IMR-90 (cell line): Measurements from ENCODE around the gene UBE2K. TPM values are rescaled to one million over a fixed set of nuclear protein-coding genes. Genes with fewer than 3 reads are reported as not detected.
"Not testable (repeated sequence)": the region's sequence is repeated elsewhere in the genome, so short reads cannot be mapped to it uniquely, and the experiment has no call there.

Experiments used
- ATAC-seq: fragments of 200-7000 bp; cut with Tn5 transposase; 2 replicates; pipeline ENCODE4 v1.9.1; 2020; ENCODE audit warnings: low read depth, mild to moderate bottlenecking, moderate library complexity
- BruUV-seq: library from RNA; stranded (reverse); fragments of 400-500 nt; replicated peaks from 2 replicates; lab custom pipeline; 2021; lab: Mats Ljungman, UMichigan
- CTCF ChIA-PET: fragments of 300-600 bp; formaldehyde crosslinking; extraction: SDS; loops from one replicate; lab custom pipeline; 2021; ENCODE audit warnings: antibody characterized with exemption; lab: Yijun Ruan, JAX
- POLR2A ChIA-PET: fragments of 300-600 bp; sonication (Branson Sonifier 250); formaldehyde crosslinking; loops from one replicate; lab custom pipeline; 2022; ENCODE audit warnings: antibody characterized with exemption; ENCODE audit not compliant: unreplicated experiment; lab: Charles Lee
- DNase-seq: peaks from one replicate; pipeline ENCODE4 v3.0.0; 2013
- H2AFZ ChIP-seq: replicated peaks from 2 replicates; pipeline ENCODE3; 2013; ENCODE audit warnings: low read length, mild to moderate bottlenecking; ENCODE audit not compliant: poor library complexity
- H2AK5ac ChIP-seq: 2 replicates; pipeline ENCODE4 v1.6.1; 2013; ENCODE audit warnings: low read depth, low read length, inconsistent platforms
- H2AK9ac ChIP-seq: replicated peaks from 2 replicates; pipeline ENCODE3; 2013; ENCODE audit warnings: mild to moderate bottlenecking, low read depth, low read length, moderate library complexity; ENCODE audit not compliant: poor library complexity
- H2BK120ac ChIP-seq: 2 replicates; pipeline ENCODE4 v1.6.1; 2013; ENCODE audit warnings: low read depth, low read length, inconsistent platforms
- H2BK15ac ChIP-seq: 3 replicates; pipeline ENCODE4 v1.6.1; 2013; ENCODE audit warnings: low read depth, low read length, inconsistent platforms
- H2BK20ac ChIP-seq: 2 replicates; pipeline ENCODE4 v1.6.1; 2013; ENCODE audit warnings: low read depth, mild to moderate bottlenecking, inconsistent platforms, low read length, moderate library complexity
- H2BK5ac ChIP-seq: 2 replicates; pipeline ENCODE4 v1.6.1; 2013; ENCODE audit warnings: mild to moderate bottlenecking, low read depth, low read length, inconsistent platforms; ENCODE audit not compliant: poor library complexity, severe bottlenecking
- H3K14ac ChIP-seq: replicated peaks from 2 replicates; pipeline ENCODE4 v1.6.1; 2013; ENCODE audit warnings: low read depth, low read length, inconsistent platforms
- H3K18ac ChIP-seq: 2 replicates; pipeline ENCODE4 v1.6.1; 2013; ENCODE audit warnings: low read depth, low read length, control low read depth
- H3K23ac ChIP-seq: 2 replicates; pipeline ENCODE4 v1.6.1; 2013; ENCODE audit warnings: low read depth, low read length, inconsistent platforms
- H3K27ac ChIP-seq: 2 replicates; pipeline ENCODE4 v1.5.1; 2013; ENCODE audit warnings: mild to moderate bottlenecking, control low read depth, low read length; ENCODE audit not compliant: insufficient read depth
- H3K27me3 ChIP-seq: 2 replicates; pipeline ENCODE4 v1.6.1; 2013; ENCODE audit warnings: low read length; ENCODE audit not compliant: control insufficient read depth, insufficient read depth
- H3K36me3 ChIP-seq: 2 replicates; pipeline ENCODE4 v1.6.1; 2013; ENCODE audit warnings: low read length, mixed read lengths; ENCODE audit not compliant: control insufficient read depth, insufficient read depth
- H3K4ac ChIP-seq: 2 replicates; pipeline ENCODE4 v1.6.1; 2013; ENCODE audit warnings: low read depth, low read length, inconsistent platforms
- H3K4me1 ChIP-seq: 2 replicates; pipeline ENCODE4 v1.6.1; 2013; ENCODE audit warnings: low read length, mixed read lengths; ENCODE audit not compliant: control insufficient read depth, insufficient read depth
- H3K4me2 ChIP-seq: 2 replicates; pipeline ENCODE4 v1.6.1; 2013; ENCODE audit warnings: low read depth, mild to moderate bottlenecking, control low read depth, low read length, moderate library complexity
- H3K4me3 ChIP-seq: 2 replicates; pipeline ENCODE4 v1.5.1; 2013; ENCODE audit warnings: low read depth, mild to moderate bottlenecking, control low read depth, low read length, moderate library complexity; ENCODE audit not compliant: insufficient read depth
- H3K56ac ChIP-seq: 2 replicates; pipeline ENCODE4 v1.6.1; 2013; ENCODE audit warnings: low read length, inconsistent platforms; ENCODE audit not compliant: insufficient read depth; ENCODE audit errors: extremely low read depth
- H3K79me1 ChIP-seq, 2 experiments: 2 replicates each; pipeline ENCODE4 v1.6.1; 2013; ENCODE audit warnings: low read length in 2 of 2, inconsistent platforms in 1 of 2, low read depth in 1 of 2
- H3K9ac ChIP-seq: 2 replicates; pipeline ENCODE4 v1.6.1; 2013; ENCODE audit warnings: low read depth, low read length, control low read depth
- H3K9me1 ChIP-seq: 2 replicates; pipeline ENCODE4 v1.6.1; 2013; ENCODE audit warnings: low read length, inconsistent platforms; ENCODE audit not compliant: insufficient read depth
- H3K9me3 ChIP-seq: 2 replicates; pipeline ENCODE4 v1.6.1; 2013; ENCODE audit warnings: low read length; ENCODE audit not compliant: control insufficient read depth, insufficient read depth
- H4K20me1 ChIP-seq: 2 replicates; pipeline ENCODE4 v1.6.1; 2013; ENCODE audit warnings: low read length, inconsistent platforms; ENCODE audit not compliant: insufficient read depth
- H4K5ac ChIP-seq: 2 replicates; pipeline ENCODE4 v1.6.1; 2013; ENCODE audit warnings: mild to moderate bottlenecking, low read depth, low read length, control low read depth
- H4K8ac ChIP-seq, 2 experiments: 2 replicates each; pipeline ENCODE4 v1.6.1; 2013; ENCODE audit warnings: low read depth in 2 of 2, low read length in 2 of 2, control low read depth in 1 of 2, inconsistent platforms in 1 of 2
- H4K91ac ChIP-seq: 2 replicates; pipeline ENCODE4 v1.6.1; 2013; ENCODE audit warnings: low read depth, low read length, inconsistent platforms; ENCODE audit not compliant: insufficient read depth
- WGBS, 2 experiments: methylation state at CpG; one replicate each; pipeline versions ENCODE4 v1.1.5 to v1.1.7; 2013; ENCODE audit warnings: missing lambda C conversion rate in 2 of 2; ENCODE audit not compliant: insufficient read length in 1 of 2; ENCODE audit errors: extremely low coverage in 2 of 2; 5-methylcytosine and 5-hydroxymethylcytosine counted together
- dilution Hi-C: fragments of 300-500 bp; cut with HindIII; formaldehyde crosslinking; loops from one replicate; pipeline ENCODE4 v1.14.3; 2018; ENCODE audit warnings: low sequenced_read_pairs; ENCODE audit not compliant: unreplicated experiment
- in situ Hi-C: fragments of 300-500 bp; cut with MboI; formaldehyde crosslinking; loops from 3 replicates; pipeline ENCODE4 v1.14.3; 2019; ENCODE audit warnings: low sequenced_read_pairs, inconsistent platforms, mixed read lengths
- intact Hi-C: fragments of 100-400 bp; cut with micrococcal nuclease; formaldehyde crosslinking; loops from 2 replicates; pipeline ENCODE4 v1.10.0; 2022
- polyA plus RNA-seq, 3 experiments: library from polyadenylated mRNA; depleted of rRNA; stranded (reverse); fragments of >200 nt; gene quantifications; 2 replicates each; pipeline ENCODE4 v1.2.3, GENCODE V29; 2012; ENCODE audit warnings: low replicate concordance in 1 of 3
- total RNA-seq: library from RNA; depleted of rRNA; stranded (reverse); fragments of >200 nt; gene quantifications from 2 replicates; pipeline ENCODE4 v1.2.3, GENCODE V29; 2012

UBE2K gene
- total and polyA plus RNA-seq, 2 of the 4 experiments (the other 2 are of a cell fraction), result 17.7 to 44.8 TPM

DNA sequence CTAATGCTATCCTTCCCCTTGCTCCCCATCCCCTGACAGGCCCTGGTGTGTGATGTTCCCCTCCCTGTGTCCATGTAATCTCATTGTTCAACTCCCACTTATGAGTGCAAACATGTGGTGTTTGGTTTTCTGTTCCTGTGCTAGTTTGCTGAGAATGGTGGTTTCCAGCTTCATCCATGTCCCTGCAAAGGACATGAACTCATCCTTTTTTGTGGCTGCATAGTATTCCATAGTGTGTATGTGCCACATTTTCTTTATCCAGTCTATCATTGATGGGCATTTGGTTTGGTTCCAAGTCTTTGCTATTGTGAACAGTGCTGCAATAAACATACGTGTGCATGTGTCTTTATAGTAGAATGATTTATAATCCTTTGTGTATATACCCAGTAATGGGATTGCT lies 27.6 kb upstream of the UBE2K start:
- in situ Hi-C loops, H2BK5ac ChIP-seq, ATAC-seq, H3K9ac ChIP-seq, H2AK9ac ChIP-seq, H4K5ac ChIP-seq, H3K9me1 ChIP-seq, H3K4me1 ChIP-seq, H4K8ac ChIP-seq, H2AK5ac ChIP-seq, H3K4me2 ChIP-seq, H3K79me1 ChIP-seq, H3K56ac ChIP-seq, H3K27ac ChIP-seq, H2BK20ac ChIP-seq, H3K9me3 ChIP-seq, H2BK120ac ChIP-seq, H2AFZ ChIP-seq, H4K20me1 ChIP-seq, CTCF ChIA-PET, H3K18ac ChIP-seq, BruUV-seq, intact Hi-C loops, H2BK15ac ChIP-seq, H3K4me3 ChIP-seq, dilution Hi-C loops, H3K14ac ChIP-seq, POLR2A ChIA-PET, H3K4ac ChIP-seq, H3K36me3 ChIP-seq, H3K23ac ChIP-seq, H4K91ac ChIP-seq, H3K27me3 ChIP-seq, DNase-seq: not testable (repeated sequence)
- WGBS, 2 experiments, result no CpG with 5 or more reads among the region's 1 CpG

DNA sequence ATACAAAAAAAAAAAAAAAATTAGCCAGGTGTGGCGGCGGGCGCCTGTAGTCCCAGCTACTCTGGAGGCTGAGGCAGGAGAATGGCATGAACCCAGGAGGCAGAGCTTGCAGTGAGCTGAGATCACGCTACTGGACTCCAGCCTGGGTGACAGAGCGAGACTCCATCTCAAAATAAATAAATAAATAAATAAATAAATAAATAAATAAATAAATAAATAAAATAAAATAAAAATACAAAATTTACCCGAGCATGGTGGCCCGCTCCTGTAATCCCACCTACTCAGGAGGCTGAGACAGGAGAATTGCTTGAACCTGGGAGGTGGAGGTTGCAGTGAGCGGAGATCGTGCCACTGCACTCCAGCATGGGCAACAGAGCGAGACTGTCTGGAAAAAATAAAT lies 22.3 kb upstream of the UBE2K start:
- H3K4me3 ChIP-seq, H3K27me3 ChIP-seq, H4K20me1 ChIP-seq, H3K4ac ChIP-seq, ATAC-seq, intact Hi-C loops, H3K4me1 ChIP-seq, H2BK120ac ChIP-seq, H2AK9ac ChIP-seq, H3K14ac ChIP-seq, H4K8ac ChIP-seq, CTCF ChIA-PET, BruUV-seq, H2BK5ac ChIP-seq, H3K27ac ChIP-seq, DNase-seq, H2BK15ac ChIP-seq, H3K56ac ChIP-seq, H3K79me1 ChIP-seq, dilution Hi-C loops, H3K23ac ChIP-seq, H2AK5ac ChIP-seq, H4K5ac ChIP-seq, H3K9ac ChIP-seq, H3K36me3 ChIP-seq, H4K91ac ChIP-seq, H3K18ac ChIP-seq, H3K9me3 ChIP-seq, H2BK20ac ChIP-seq, H3K4me2 ChIP-seq, H3K9me1 ChIP-seq, H2AFZ ChIP-seq: not testable (repeated sequence)
- POLR2A ChIA-PET, result interaction anchor here (0.7 kb wide), 1 partner anchor 22 kb away, joined by 5 read pairs; the partner anchor contains the start of gene UBE2K
- in situ Hi-C loops, result loop anchor here (25.0 kb wide), 1 partner anchor 637 kb away; no protein-coding TSS in a partner anchor
- WGBS, 2 experiments, result no CpG with 5 or more reads among the region's 10 CpGs
